NB4 (cell line): Measurements from ENCODE around the gene UBXN1.
A peak's percentile ranks its signal among the peaks of the same experiment; 100 is the strongest.
"Not testable (repeated sequence)": the region's sequence is repeated elsewhere in the genome, so short reads cannot be mapped to it uniquely, and the experiment has no call there.

Source experiments
- DNase-seq: peaks from one replicate; pipeline ENCODE4 v3.0.0; 2010; ENCODE audit warnings: low read depth
- H3K4me3 ChIP-seq: one replicate; pipeline ENCODE4 v1.5.1; 2011; ENCODE audit warnings: mild to moderate bottlenecking, low read depth, low read length, moderate library complexity
- CTCF ChIP-seq: IDR thresholded peaks from one replicate; pipeline ENCODE4 v1.5.1; 2012; ENCODE audit warnings: low read depth, low read length
- MYC ChIP-seq: IDR thresholded peaks from 2 replicates; pipeline ENCODE4 v1.6.1; 2011; ENCODE audit warnings: low read depth, low read length
- POLR2A ChIP-seq: IDR thresholded peaks from 2 replicates; pipeline ENCODE4 v1.6.1; 2011; ENCODE audit warnings: mild to moderate bottlenecking; ENCODE audit not compliant: insufficient read length; ENCODE audit errors: extremely low read depth
- TF ChIP-seq, protein P1 (sequence below): IDR thresholded peaks from 2 replicates; pipeline ENCODE4 v1.6.1; 2011; ENCODE audit warnings: low read depth, low read length

Gene UBXN1

DNA sequence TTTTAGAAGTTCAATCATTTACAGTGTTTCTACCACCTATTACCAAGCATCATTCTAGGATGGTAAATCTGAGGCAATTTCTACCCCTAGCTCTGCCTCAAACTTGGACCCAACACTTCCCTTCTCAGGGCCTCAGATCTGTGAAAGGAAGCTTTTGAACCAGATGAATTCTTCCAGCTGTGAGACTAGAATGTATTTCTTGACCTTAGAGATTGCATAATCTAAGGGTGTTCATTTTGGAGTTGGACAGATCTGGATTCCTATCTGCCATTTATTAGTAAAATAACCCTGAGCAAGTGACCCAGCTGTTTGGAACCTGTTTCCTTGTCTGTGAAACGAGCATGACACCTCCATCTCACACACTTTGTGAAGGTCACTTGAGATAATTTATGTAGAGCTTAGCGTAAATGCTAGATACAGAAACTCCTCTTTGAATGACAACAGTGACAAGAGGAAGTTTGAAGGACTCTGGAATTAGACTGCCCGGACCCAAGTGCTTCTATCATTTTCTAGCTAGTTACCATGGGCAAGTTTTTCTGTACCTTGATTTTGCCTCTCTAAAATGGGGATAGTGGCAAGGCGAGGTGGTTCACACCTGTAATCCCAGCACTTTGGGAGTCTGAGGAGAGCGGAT, 22.0 kb downstream of the UBXN1 start:
- TF ChIP-seq CTCF (no peak), MYC (no peak), POLR2A (no peak)
- TF ChIP-seq, protein P1, sequence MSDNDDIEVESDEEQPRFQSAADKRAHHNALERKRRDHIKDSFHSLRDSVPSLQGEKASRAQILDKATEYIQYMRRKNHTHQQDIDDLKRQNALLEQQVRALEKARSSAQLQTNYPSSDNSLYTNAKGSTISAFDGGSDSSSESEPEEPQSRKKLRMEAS = no peak
- no peak overlapping the region for H3K4me3 ChIP-seq
- peak; percentile 43 for DNase-seq

DNA sequence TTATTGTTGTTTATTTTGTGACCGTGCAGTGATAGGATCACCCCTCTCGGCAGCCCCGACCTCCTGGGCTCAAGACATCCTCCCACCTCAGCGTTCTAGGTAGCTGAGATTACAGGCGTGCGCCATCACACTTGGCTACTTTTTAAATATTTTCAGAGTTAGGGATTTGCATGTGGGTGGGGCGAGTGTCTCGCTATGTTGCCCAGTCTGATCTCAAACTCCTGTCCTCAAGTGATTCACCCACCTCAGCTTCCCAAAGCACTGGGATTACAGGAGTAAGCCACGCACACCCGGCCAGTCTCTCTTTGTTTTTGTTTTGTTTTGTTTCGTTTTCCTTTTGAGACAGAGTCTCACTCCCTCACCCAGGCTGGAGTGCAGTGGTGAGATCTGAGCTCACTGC, 24.6 kb downstream of the UBXN1 start:
- H3K4me3 ChIP-seq = no peak overlapping the region
- DNase-seq = no peak
- TF ChIP-seq MYC (no peak), POLR2A (no peak), CTCF (no peak)
- TF ChIP-seq, protein P1 = no peak

DNA sequence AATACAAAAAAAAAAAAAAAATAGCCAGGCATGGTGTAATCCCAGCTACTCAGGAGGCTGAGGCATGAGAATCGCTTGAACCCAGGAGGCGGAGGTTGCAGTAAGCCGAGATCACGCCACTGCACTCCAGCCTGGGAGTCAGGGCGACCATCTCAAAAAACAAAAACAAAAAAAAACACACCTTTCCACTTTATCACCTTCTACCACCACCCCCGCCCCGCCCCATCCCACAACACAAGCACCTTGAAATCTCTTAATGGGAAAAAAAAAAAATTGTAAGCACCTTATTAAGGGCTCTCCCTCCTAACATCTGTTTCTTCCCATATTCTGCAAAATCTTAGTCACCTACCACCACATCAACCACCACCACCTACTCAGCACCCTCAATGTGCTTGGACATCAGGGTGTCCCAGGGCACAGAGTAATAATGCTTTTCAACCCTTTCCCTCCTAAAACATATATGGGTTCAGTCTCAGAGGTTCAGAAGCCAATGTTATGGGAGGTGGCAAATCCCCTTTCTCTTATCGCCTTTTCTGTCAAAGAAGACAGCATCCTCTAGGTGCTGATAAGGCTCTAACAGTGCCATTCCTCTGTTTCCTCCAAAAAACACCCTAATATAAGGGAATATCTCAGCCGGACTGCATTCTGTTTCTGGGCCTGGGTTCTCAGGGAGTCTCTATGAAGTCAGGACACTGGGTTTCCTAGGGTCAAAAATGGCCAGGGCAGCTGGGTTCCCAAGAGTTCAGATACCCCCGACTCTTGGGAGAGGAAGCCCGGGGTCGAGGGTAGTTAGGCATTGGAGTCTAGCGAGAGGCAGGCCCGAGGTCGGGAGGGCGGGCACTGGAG, 26.5 kb downstream of the UBXN1 start:
- TF ChIP-seq, protein P1 = no peak
- TF ChIP-seq MYC (no peak), POLR2A (no peak), CTCF (no peak)
- no peak for DNase-seq
- H3K4me3 ChIP-seq = peak overlapping the region; percentile 97

DNA sequence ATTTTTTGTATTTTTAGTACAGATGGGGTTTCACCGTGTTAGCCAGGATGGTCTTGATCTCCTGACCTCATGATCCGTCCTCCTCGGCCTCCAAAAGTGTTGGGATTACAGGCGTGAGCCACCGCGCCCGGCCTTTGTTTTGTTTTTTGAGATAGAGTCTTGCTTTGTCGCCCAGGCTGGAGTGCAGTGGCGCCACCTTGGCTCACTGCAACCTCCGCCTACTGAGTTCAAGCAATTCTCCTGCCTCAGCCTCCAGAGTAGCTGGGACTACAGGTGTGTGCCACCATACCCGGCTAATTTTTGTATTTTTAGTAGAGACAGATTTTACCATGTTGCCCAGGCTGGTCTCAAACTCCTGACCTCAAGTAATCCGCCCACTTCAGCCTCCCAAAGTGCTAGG, 28.6 kb downstream of the UBXN1 start:
- not testable (repeated sequence) for H3K4me3 ChIP-seq, DNase-seq

GRCh38 chr11:62649486-62649885, 29.4 kb downstream of the UBXN1 start:
- H3K4me3 ChIP-seq = no peak overlapping the region
- DNase-seq = no peak
- TF ChIP-seq MYC = no peak
- TF ChIP-seq, protein P1 = no peak
- no peak for TF ChIP-seq POLR2A
- no peak for TF ChIP-seq CTCF

DNA sequence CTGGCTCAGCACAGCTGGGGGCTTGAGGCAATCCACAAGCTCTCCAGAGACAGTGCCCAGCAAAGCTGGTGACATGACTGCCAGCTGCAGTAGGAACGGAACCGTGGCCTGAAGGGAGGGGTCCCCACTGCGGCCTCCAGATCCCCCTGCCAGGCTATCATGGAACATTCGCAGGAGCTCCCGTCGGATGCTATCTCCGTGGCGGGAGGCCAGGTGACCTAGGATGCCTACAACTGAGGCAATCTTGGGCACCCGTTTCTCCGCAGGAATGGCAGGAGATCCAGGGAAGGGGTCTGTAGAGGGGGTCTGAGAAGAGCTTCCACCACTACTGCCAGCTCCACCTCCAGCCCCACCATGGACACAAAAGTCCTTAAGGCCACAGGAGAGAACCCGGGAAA, 29.9 kb downstream of the UBXN1 start:
- TF ChIP-seq CTCF = no peak
- TF ChIP-seq POLR2A = no peak
- TF ChIP-seq, protein P1 = no peak
- TF ChIP-seq MYC = no peak
- no peak overlapping the region for H3K4me3 ChIP-seq
- DNase-seq = no peak
